Right ventricle myocardium inferior (tissue), 1 donor: Measurements from ENCODE around the gene GPR153. TPM values are rescaled to one million over a fixed set of nuclear protein-coding genes. Genes with fewer than 3 reads are reported as not detected.

ENCODE experiments used
- ATAC-seq: fragments of 200-7000 bp; cut with Tn5 transposase; one replicate; pipeline ENCODE4 v1.9.1; 2020; ENCODE audit warnings: mild to moderate bottlenecking, moderate library complexity
- DNase-seq: peaks from one replicate; pipeline ENCODE4 v3.0.0; 2021; ENCODE audit errors: missing footprints
- intact Hi-C: fragments of 100-400 bp; cut with DNase I; formaldehyde crosslinking; loops from one replicate; pipeline ENCODE4 v1.11.0; 2022
- total RNA-seq: library from RNA; stranded (reverse); fragmentation: NEBNext Ultra II Directional; extraction: Animal tissue kit (Norgen Biotek cat#: 25700); gene quantifications from one replicate; pipeline ENCODE4 v1.2.1, GENCODE V29; 2021
- donor health status: DM: no; HTN: yes; CAD: no; lungs with severe emphysema.

The GPR153 gene
- total RNA-seq, 1 donor from 2014 or later = 10.6 TPM

- no peak for DNase-seq
- intact Hi-C loops = loop anchor here (5.0 kb wide), 1 partner anchor 39 kb away; the partner anchor contains the start of gene ICMT
- ATAC-seq = no peak
These were observed 63.0 kb downstream of the GPR153 start for GRCh38 chr1:6197746-6198427.

Other genes starting within 250 kb of the GPR153 start
- 21.0 TPM for gene KCNAB2, start 215.2 kb downstream of the GPR153 start, total RNA-seq
- gene CHD5, start 80.8 kb downstream of the GPR153 start, total RNA-seq = 0.05 TPM
- 264 TPM for gene RPL22, start 61.5 kb downstream of the GPR153 start, total RNA-seq
- gene RNF207, start 55.0 kb downstream of the GPR153 start, total RNA-seq = 54.6 TPM
- gene ICMT, start 25.1 kb downstream of the GPR153 start, total RNA-seq = 58.8 TPM
- gene HES3, start 16.9 kb downstream of the GPR153 start, total RNA-seq = not detected
- 9.8 TPM for gene ACOT7, start 132.7 kb upstream of the GPR153 start, total RNA-seq
- gene HES2, start 158.8 kb upstream of the GPR153 start, total RNA-seq = not detected
- 0.24 TPM for gene ESPN, start 163.7 kb upstream of the GPR153 start, total RNA-seq
- gene TNFRSF25, start 205.1 kb upstream of the GPR153 start, total RNA-seq = 11.4 TPM
- gene PLEKHG5, start 230.6 kb upstream of the GPR153 start, total RNA-seq = 16.8 TPM